GM23338 (cell line): Measurements from ENCODE around the gene PARD6B.

ENCODE experiments used
- CREB1 ChIP-seq: fragments of 250-450 bp; sonication (Bioruptor Pico); IDR thresholded peaks from 2 replicates; pipeline ENCODE4 v1.5.0; 2020; ENCODE audit warnings: low read depth, mild to moderate bottlenecking, moderate library complexity
- CTCF ChIP-seq, 2 experiments: fragments of 200-600 bp in 1 of 2; sonication (generic) in 1 of 2; conservative IDR thresholded peaks; 2 replicates each; pipeline versions ENCODE4 v1.5.1 to v1.6.1; 2016 to 2017; ENCODE audit warnings: antibody characterized with exemption in 2 of 2, low read depth in 2 of 2, mild to moderate bottlenecking in 2 of 2, moderate library complexity in 1 of 2
- EZH2 ChIP-seq: fragments of 200-600 bp; sonication (generic); IDR thresholded peaks from one replicate; pipeline ENCODE4 v1.8.0; 2017; ENCODE audit warnings: antibody characterized with exemption, mild to moderate bottlenecking, low read depth; ENCODE audit not compliant: unreplicated experiment
- EZH2phosphoT487 ChIP-seq: fragments of 200-600 bp; sonication (generic); IDR thresholded peaks from one replicate; pipeline ENCODE4 v1.8.1; 2018; ENCODE audit warnings: antibody characterized with exemption; ENCODE audit not compliant: unreplicated experiment
- JUNB ChIP-seq: IDR thresholded peaks from one replicate; pipeline ENCODE4 v1.6.1; 2016; ENCODE audit warnings: antibody characterized with exemption; ENCODE audit not compliant: unreplicated experiment
- POLR2AphosphoS5 ChIP-seq: IDR thresholded peaks from 2 replicates; pipeline ENCODE4 v1.6.1; 2016; ENCODE audit warnings: antibody characterized with exemption, low read depth
- REST ChIP-seq: IDR thresholded peaks from one replicate; pipeline ENCODE4 v1.6.1; 2018; ENCODE audit warnings: antibody characterized with exemption; ENCODE audit not compliant: unreplicated experiment
- ZNF114 ChIP-seq: fragments of 250-450 bp; sonication (Bioruptor Pico); IDR thresholded peaks from 2 replicates; pipeline ENCODE4 v1.5.0; 2020; ENCODE audit warnings: mild to moderate bottlenecking, moderate library complexity
- ZNF331 ChIP-seq: fragments of 250-450 bp; sonication (Bioruptor Pico); IDR thresholded peaks from 2 replicates; pipeline ENCODE4 v1.5.0; 2020; ENCODE audit warnings: low read depth, mild to moderate bottlenecking, moderate library complexity

GRCh38 chr20:50805349-50805684, 73.9 kb downstream of the PARD6B start:
- TF ChIP-seq CTCF (conservative IDR thresholded peaks at IDR 0.05; ENCODE audit: low read depth in 2 of 2) (no peak), POLR2AphosphoS5 (no peak), EZH2 (no peak), EZH2phosphoT487 (no peak), ZNF331 (CRISPR knock-in tag) (no peak), JUNB (no peak), CREB1 (no peak), REST (no peak), ZNF114 (no peak)
